Hematopoietic multipotent progenitor cell treated with erythropoietin and hydrocortisone succinate and interleukin-3 and kit ligand, for 4 days (in vitro differentiated cells): ENCODE data around the gene AKTIP.
"Not testable (repeated sequence)": the region's sequence is repeated elsewhere in the genome, so short reads cannot be mapped to it uniquely, and the experiment has no call there.

Experiments
- DNase-seq: peaks from one replicate; pipeline ENCODE4 v3.0.0-alpha.2; 2015

AKTIP gene

GRCh38 chr16:53502331-53503269 is at the start of gene AKTIP:
TSS of gene AKTIP (minus strand) at chr16:53503209. CDS start at chr16:53500259, 2,950 bp downstream.
- peak; percentile 41 for DNase-seq

- DNase-seq = peak; percentile 84
Measured at GRCh38 chr16:53549970-53550690, 47.1 kb upstream of the AKTIP start.

GRCh38 chr16:53546988-53547391 is 44.0 kb upstream of the AKTIP start:
- no peak for DNase-seq

GRCh38 chr16:53545433-53545832 is 42.4 kb upstream of the AKTIP start:
- DNase-seq = peak; percentile 54

- no peak for DNase-seq
Measured at GRCh38 chr16:53542283-53542682, 39.3 kb upstream of the AKTIP start.

- no peak for DNase-seq
Measured at GRCh38 chr16:53541326-53541725, 38.3 kb upstream of the AKTIP start.

- not testable (repeated sequence) for DNase-seq
Measured at GRCh38 chr16:53539759-53540718, 37.0 kb upstream of the AKTIP start.

GRCh38 chr16:53539346-53539745 is 36.3 kb upstream of the AKTIP start:
- DNase-seq = not testable (repeated sequence)

- DNase-seq = no peak
Measured at GRCh38 chr16:53537626-53538025, 34.6 kb upstream of the AKTIP start.

GRCh38 chr16:53534206-53534605 is 31.2 kb upstream of the AKTIP start:
- DNase-seq = no peak

GRCh38 chr16:53530741-53531140 is 27.7 kb upstream of the AKTIP start:
- DNase-seq = no peak

GRCh38 chr16:53530046-53530445 is 27.0 kb upstream of the AKTIP start:
- no peak for DNase-seq

- DNase-seq = no peak
Measured at GRCh38 chr16:53529513-53529912, 26.5 kb upstream of the AKTIP start.

GRCh38 chr16:53528797-53529196 is 25.8 kb upstream of the AKTIP start:
- no peak for DNase-seq

- DNase-seq = no peak
Measured at GRCh38 chr16:53523971-53524548, 21.1 kb upstream of the AKTIP start.

- DNase-seq = no peak
Measured at GRCh38 chr16:53523126-53523804, 20.3 kb upstream of the AKTIP start.

- no peak for DNase-seq
Measured at GRCh38 chr16:53519417-53520091, 16.5 kb upstream of the AKTIP start.

- peak; percentile 88 for DNase-seq
Measured at GRCh38 chr16:53518550-53519416, 15.8 kb upstream of the AKTIP start.

- DNase-seq = no peak
Measured at GRCh38 chr16:53517851-53518250, 14.8 kb upstream of the AKTIP start.

GRCh38 chr16:53515811-53516210 is 12.8 kb upstream of the AKTIP start:
- DNase-seq = no peak
